T-cell (primary cell): ENCODE results near the gene EREG. TPM values are rescaled to one million over a fixed set of nuclear protein-coding genes. Genes with fewer than 3 reads are reported as not detected.

Experiments
- ATAC-seq, 4 experiments: fragments of 200-7000 bp in 3 of 4; fragments of 150-1000 bp in 1 of 4; cut with Tn5 transposase; replicated peaks in 1 of 4; 1 replicate in 3 of 4; 2 replicates in 1 of 4; pipeline ENCODE4 v1.10.0; 2021; ENCODE audit warnings: moderate library complexity in 3 of 4, mild to moderate bottlenecking in 2 of 4, moderate number of reproducible peaks in 1 of 4
- CTCF ChIA-PET, 2 donors: fragments of 300-600 bp; sonication (Branson Sonifier 250); formaldehyde crosslinking; loops; one replicate each; lab custom pipeline; 2022; ENCODE audit warnings: antibody characterized with exemption in 2 of 2; lab: Charles Lee
- POLR2A ChIA-PET, 2 donors: fragments of 300-600 bp; sonication (Branson Sonifier 250); formaldehyde crosslinking; loops; one replicate each; lab custom pipeline; 2022; ENCODE audit warnings: antibody characterized with exemption in 2 of 2; lab: Charles Lee
- DNase-seq, 35 experiments: peaks; one replicate each; pipeline versions ENCODE4 v3.0.0 to v3.0.0-alpha.2; 2013 to 2023
- H3K27ac ChIP-seq: one replicate; pipeline ENCODE4 v1.5.1; 2013; ENCODE audit warnings: low read length
- H3K27me3 ChIP-seq, 2 experiments: replicated peaks in 1 of 2; 1 replicate in 1 of 2; 2 replicates in 1 of 2; pipeline versions ENCODE4 v1.6.1 to v1.7.0; 2013; ENCODE audit warnings: low read length in 1 of 2, mixed read lengths in 1 of 2; ENCODE audit not compliant: control insufficient read depth in 2 of 2, insufficient read depth in 2 of 2; ENCODE audit errors: extremely low read depth in 1 of 2
- H3K36me3 ChIP-seq, 2 donors: 1 replicate in 1 of 2; 2 replicates in 1 of 2; pipeline versions ENCODE4 v1.6.1 to v1.7.0; 2013; ENCODE audit warnings: low read length in 1 of 2; ENCODE audit not compliant: control insufficient read depth in 2 of 2, insufficient read depth in 1 of 2; ENCODE audit errors: extremely low read depth in 1 of 2
- H3K4me1 ChIP-seq, 2 experiments: 1 replicate in 1 of 2; 2 replicates in 1 of 2; pipeline versions ENCODE4 v1.6.1 to v1.7.0; 2013; ENCODE audit warnings: low read length in 2 of 2, mixed read lengths in 1 of 2; ENCODE audit not compliant: insufficient read depth in 2 of 2, control insufficient read depth in 1 of 2; ENCODE audit errors: extremely low read depth in 1 of 2
- H3K4me3 ChIP-seq, 2 donors: 1 replicate in 1 of 2; 2 replicates in 1 of 2; pipeline versions ENCODE4 v1.5.1 to v1.7.0; 2013; ENCODE audit warnings: mild to moderate bottlenecking in 2 of 2, low read length in 1 of 2, moderate library complexity in 1 of 2; ENCODE audit not compliant: control insufficient read depth in 1 of 2; ENCODE audit errors: extremely low read depth in 1 of 2
- H3K9me3 ChIP-seq: 2 replicates; pipeline ENCODE4 v1.7.0; 2013
- H3K27ac Mint-ChIP-seq, 2 donors: one replicate each; pipeline ENCODE4 v1.8.0; 2020 to 2021; ENCODE audit warnings: mild to moderate bottlenecking in 2 of 2, mixed read lengths in 2 of 2
- H3K27me3 Mint-ChIP-seq, 2 donors: one replicate each; pipeline ENCODE4 v1.8.0; 2021 to 2022; ENCODE audit warnings: mixed read lengths in 2 of 2
- H3K36me3 Mint-ChIP-seq: one replicate; pipeline ENCODE4 v1.8.0; 2021; ENCODE audit warnings: mixed read lengths
- H3K4me1 Mint-ChIP-seq, 3 donors: one replicate each; pipeline ENCODE4 v1.8.0; 2020 to 2022; ENCODE audit warnings: mixed read lengths in 3 of 3, mild to moderate bottlenecking in 1 of 3
- H3K4me3 Mint-ChIP-seq, 3 donors: one replicate each; pipeline ENCODE4 v1.8.0; 2020 to 2022; ENCODE audit warnings: mild to moderate bottlenecking in 3 of 3, mixed read lengths in 3 of 3, moderate library complexity in 3 of 3
- H3K9me3 Mint-ChIP-seq, 3 donors: one replicate each; pipeline ENCODE4 v1.8.0; 2020 to 2022; ENCODE audit warnings: mixed read lengths in 3 of 3
- WGBS: methylation state at CpG from one replicate; pipeline ENCODE4 v1.1.5; 2013; ENCODE audit warnings: missing lambda C conversion rate; ENCODE audit not compliant: insufficient coverage; 5-methylcytosine and 5-hydroxymethylcytosine counted together
- total RNA-seq, 35 experiments: library from RNA in 6 of 35; stranded (reverse) in 6 of 35; fragments of 120-200 nt in 1 of 35; gene quantifications; one replicate each; pipeline versions ENCODE4 v1.2.1 to v1.2.4 and lab custom pipeline; 2013 to 2026

EREG gene
- total RNA-seq, 5 donors from 2014 or later (not counting 1 experiment from before 2014, with no cell fraction given): 0.16 to 1.5 (median 0.44) TPM

- no peak overlapping the region for H3K27ac ChIP-seq
- no peak overlapping the region for H3K4me3 ChIP-seq
- ChIA-PET CTCF (interaction anchor here (0.6 to 1.5 kb wide), 6 partner anchors 8 to 356 kb away, joined by 3 to 7 read pairs (median 3); no protein-coding TSS in a partner anchor), POLR2A (interaction anchor here in 1 of 2 donors (0.6 kb wide), 1 partner anchor 9 kb away, joined by 3 read pairs; no protein-coding TSS in a partner anchor)
- ATAC-seq: no peak
- Mint-ChIP-seq H3K27ac (no peak overlapping the region), H3K4me3 (no peak overlapping the region), H3K27me3 (peaks cover 11 to 16% of the 10 kb centered on the region in 2 donors), H3K36me3 (no peaks in the 10 kb centered on the region), H3K9me3 (no peaks in the 10 kb centered on the region), H3K4me1 (peaks cover 0 to 4% (median 0%) of the 10 kb centered on the region in 3 donors)
- H3K36me3 ChIP-seq: no peaks in the 10 kb centered on the region
- H3K4me1 ChIP-seq: no peaks in the 10 kb centered on the region
- H3K9me3 ChIP-seq: no peaks in the 10 kb centered on the region
- no CpG with 5 or more reads among the region's 6 CpGs for WGBS
- no peaks in the 10 kb centered on the region for H3K27me3 ChIP-seq
- no peak for DNase-seq
These were observed 45.5 kb upstream of the EREG start for GRCh38 chr4:74319470-74319869.

GRCh38 chr4:74320559-74321118 is 44.3 kb upstream of the EREG start:
- Histone ChIP-seq H3K4me1 (no peaks in the 10 kb centered on the region), H3K27me3 (no peaks in the 10 kb centered on the region), H3K27ac (no peak overlapping the region), H3K9me3 (no peaks in the 10 kb centered on the region), H3K4me3 (no peak overlapping the region), H3K36me3 (no peaks in the 10 kb centered on the region)
- Mint-ChIP-seq H3K27me3 (peaks cover 8 to 16% of the 10 kb centered on the region in 2 donors), H3K4me3 (no peak overlapping the region), H3K27ac (no peak overlapping the region), H3K9me3 (no peaks in the 10 kb centered on the region), H3K4me1 (peaks cover 0 to 4% (median 0%) of the 10 kb centered on the region in 3 donors), H3K36me3 (no peaks in the 10 kb centered on the region)
- ATAC-seq (peak in 2 of 4 experiments; percentile 47 to 74), DNase-seq (peak in 5 of 35 experiments; percentile 1 to 40 (median 9))
- CTCF ChIA-PET: interaction anchor here (0.6 to 1.5 kb wide), 6 partner anchors 17 to 355 kb away, joined by 3 to 7 read pairs (median 3); no protein-coding TSS in a partner anchor
- POLR2A ChIA-PET: no interaction called here
- 23% methylated on average over 2 of the region's 4 CpGs for WGBS

GRCh38 chr4:74322301-74322700 is 42.6 kb upstream of the EREG start:
- ChIA-PET POLR2A (no interaction called here), CTCF (interaction anchor here (0.5 to 1.1 kb wide), 3 partner anchors 92 to 350 kb away, joined by 3 read pairs; no protein-coding TSS in a partner anchor)
- Mint-ChIP-seq H3K27me3 (peaks cover 8 to 16% of the 10 kb centered on the region in 2 donors), H3K36me3 (no peaks in the 10 kb centered on the region), H3K9me3 (no peaks in the 10 kb centered on the region), H3K4me1 (peaks cover 0 to 4% (median 0%) of the 10 kb centered on the region in 3 donors), H3K4me3 (no peak overlapping the region), H3K27ac (no peak overlapping the region)
- DNase-seq: no peak
- ATAC-seq: no peak
- no peaks in the 10 kb centered on the region for H3K27me3 ChIP-seq
- no CpG with 5 or more reads among the region's 3 CpGs for WGBS
- no peak overlapping the region for H3K27ac ChIP-seq
- H3K36me3 ChIP-seq: no peaks in the 10 kb centered on the region
- no peak overlapping the region for H3K4me3 ChIP-seq
- no peaks in the 10 kb centered on the region for H3K4me1 ChIP-seq
- no peaks in the 10 kb centered on the region for H3K9me3 ChIP-seq

- ATAC-seq: no peak
- WGBS: no CpG with 5 or more reads among the region's 4 CpGs
- H3K27ac Mint-ChIP-seq: no peak overlapping the region
These were observed 41.3 kb upstream of the EREG start for GRCh38 chr4:74323663-74324062.

GRCh38 chr4:74324262-74324661 is 40.7 kb upstream of the EREG start:
- Histone ChIP-seq H3K4me1 (no peaks in the 10 kb centered on the region), H3K36me3 (no peaks in the 10 kb centered on the region), H3K27me3 (no peaks in the 10 kb centered on the region), H3K4me3 (no peak overlapping the region), H3K27ac (no peak overlapping the region), H3K9me3 (no peaks in the 10 kb centered on the region)
- ChIA-PET CTCF (no interaction called here), POLR2A (interaction anchor here in 1 of 2 donors (0.6 kb wide), 1 partner anchor 93 kb away, joined by 3 read pairs; no protein-coding TSS in a partner anchor)
- Mint-ChIP-seq H3K27me3 (peaks cover 8 to 22% of the 10 kb centered on the region in 2 donors), H3K4me3 (no peak overlapping the region), H3K27ac (no peak overlapping the region), H3K4me1 (peaks cover 0 to 4% (median 0%) of the 10 kb centered on the region in 3 donors), H3K36me3 (no peaks in the 10 kb centered on the region), H3K9me3 (no peaks in the 10 kb centered on the region)
- WGBS: no CpG with 5 or more reads among the region's 3 CpGs
- DNase-seq (no peak), ATAC-seq (no peak)

More at GRCh38 chr4:74323663-74324062, 41.3 kb upstream of the EREG start:
- ChIA-PET POLR2A (no interaction called here), CTCF (no interaction called here)
- Mint-ChIP-seq H3K36me3 (no peaks in the 10 kb centered on the region), H3K27me3 (peaks cover 8 to 18% of the 10 kb centered on the region in 2 donors), H3K4me3 (no peak overlapping the region), H3K9me3 (no peaks in the 10 kb centered on the region), H3K4me1 (peaks cover 0 to 4% (median 0%) of the 10 kb centered on the region in 3 donors)
- Histone ChIP-seq H3K27me3 (no peaks in the 10 kb centered on the region), H3K4me1 (no peaks in the 10 kb centered on the region), H3K4me3 (no peak overlapping the region), H3K36me3 (no peaks in the 10 kb centered on the region), H3K27ac (no peak overlapping the region), H3K9me3 (no peaks in the 10 kb centered on the region)
- DNase-seq: no peak

GRCh38 chr4:74325886-74326285 is 39.1 kb upstream of the EREG start:
- WGBS: no CpG with 5 or more reads among the region's 2 CpGs
- no peak overlapping the region for H3K4me3 Mint-ChIP-seq
- no peak overlapping the region for H3K4me3 ChIP-seq
- no peaks in the 10 kb centered on the region for H3K36me3 Mint-ChIP-seq
- peaks cover 6 to 19% of the 10 kb centered on the region in 2 donors for H3K27me3 Mint-ChIP-seq
- H3K4me1 Mint-ChIP-seq: no peaks in the 10 kb centered on the region
- DNase-seq (no peak), ATAC-seq (no peak)
- H3K27ac Mint-ChIP-seq: no peak overlapping the region
- no peaks in the 10 kb centered on the region for H3K27me3 ChIP-seq
- CTCF ChIA-PET: no interaction called here
- no peaks in the 10 kb centered on the region for H3K9me3 Mint-ChIP-seq
- H3K4me1 ChIP-seq: no peaks in the 10 kb centered on the region
- H3K27ac ChIP-seq: no peak overlapping the region
- H3K9me3 ChIP-seq: no peaks in the 10 kb centered on the region
- H3K36me3 ChIP-seq: no peaks in the 10 kb centered on the region
- POLR2A ChIA-PET: no interaction called here
